SU-DHL-6 (cell line): ENCODE data around the gene SLC29A2.

Experiments used
- H2AFZ ChIP-seq: fragments of 200-600 bp; sonication (generic); 2 replicates; pipeline ENCODE4 v1.6.1; 2014; ENCODE audit warnings: low read depth, mild to moderate bottlenecking, moderate library complexity, mixed read lengths, antibody characterized with exemption, low read length; ENCODE audit not compliant: severe bottlenecking
- H3F3A ChIP-seq: fragments of 200-600 bp; shearing (Covaris generic); 2 replicates; pipeline ENCODE4 v1.6.0; 2016; ENCODE audit warnings: antibody characterized with exemption, mild to moderate bottlenecking; ENCODE audit not compliant: insufficient read depth
- H3K27ac ChIP-seq: fragments of 200-600 bp; sonication (generic); 2 replicates; pipeline ENCODE4 v1.5.1; 2016; ENCODE audit warnings: low read depth, mild to moderate bottlenecking, low read length, moderate library complexity, mixed read lengths
- H3K27me3 ChIP-seq: fragments of 200-600 bp; sonication (generic), shearing (Covaris generic); 2 replicates; pipeline ENCODE4 v1.6.0; 2014; ENCODE audit warnings: mild to moderate bottlenecking, low read length
- H3K36me3 ChIP-seq: fragments of 200-600 bp; sonication (generic); 2 replicates; pipeline ENCODE4 v1.6.1; 2014; ENCODE audit warnings: mild to moderate bottlenecking, low read length, mixed read lengths
- H3K4me2 ChIP-seq: fragments of 300-600, 200-600 bp; shearing (Covaris generic), sonication (generic); 2 replicates; pipeline ENCODE4 v1.6.0; 2014; ENCODE audit warnings: low read length, low read depth, mild to moderate bottlenecking; ENCODE audit not compliant: poor library complexity, severe bottlenecking
- H3K4me3 ChIP-seq: fragments of 200-600 bp; sonication (generic); 2 replicates; pipeline ENCODE4 v1.5.1; 2014; ENCODE audit warnings: antibody characterized with exemption, low read length, mild to moderate bottlenecking, mixed read lengths; ENCODE audit not compliant: insufficient read depth, poor library complexity, severe bottlenecking
- H3K79me2 ChIP-seq: fragments of 200-600 bp; sonication (generic); 2 replicates; pipeline ENCODE4 v1.6.1; 2014; ENCODE audit warnings: mild to moderate bottlenecking, low read length, moderate library complexity; ENCODE audit not compliant: insufficient read depth
- H3K9ac ChIP-seq: fragments of 200-600 bp; sonication (generic); 2 replicates; pipeline ENCODE4 v1.7.0; 2014; ENCODE audit warnings: mild to moderate bottlenecking, low read length
- H3K9me2 ChIP-seq: fragments of 200-600 bp; sonication (generic); replicated peaks from 2 replicates; pipeline ENCODE4 v1.6.1; 2014; ENCODE audit warnings: low read length; ENCODE audit not compliant: insufficient read depth
- H3K9me3 ChIP-seq: fragments of 200-600 bp; sonication (generic); 2 replicates; pipeline ENCODE4 v1.6.1; 2014; ENCODE audit warnings: low read length, mixed read lengths; ENCODE audit not compliant: insufficient read depth
- H4K20me1 ChIP-seq: fragments of 200-600 bp; sonication (generic); 2 replicates; pipeline ENCODE4 v1.6.1; 2014; ENCODE audit warnings: low read depth, mild to moderate bottlenecking, antibody characterized with exemption, low read length, moderate library complexity, mixed read lengths
- EZH2phosphoT487 ChIP-seq: fragments of 200-600 bp; sonication (generic), shearing (Covaris generic); conservative IDR thresholded peaks from 2 replicates; pipeline ENCODE4 v1.6.1; 2018; ENCODE audit warnings: mild to moderate bottlenecking, antibody characterized with exemption, low read length, moderate library complexity, mixed read lengths
- TF ChIP-seq, protein P1 (sequence below): fragments of 200-600 bp; sonication (generic); IDR thresholded peaks from one replicate; pipeline ENCODE4 v1.5.1; 2017; ENCODE audit warnings: antibody characterized with exemption, mild to moderate bottlenecking, low read length, moderate library complexity; ENCODE audit not compliant: insufficient read depth, poor library complexity, severe bottlenecking

Gene SLC29A2, protein sequence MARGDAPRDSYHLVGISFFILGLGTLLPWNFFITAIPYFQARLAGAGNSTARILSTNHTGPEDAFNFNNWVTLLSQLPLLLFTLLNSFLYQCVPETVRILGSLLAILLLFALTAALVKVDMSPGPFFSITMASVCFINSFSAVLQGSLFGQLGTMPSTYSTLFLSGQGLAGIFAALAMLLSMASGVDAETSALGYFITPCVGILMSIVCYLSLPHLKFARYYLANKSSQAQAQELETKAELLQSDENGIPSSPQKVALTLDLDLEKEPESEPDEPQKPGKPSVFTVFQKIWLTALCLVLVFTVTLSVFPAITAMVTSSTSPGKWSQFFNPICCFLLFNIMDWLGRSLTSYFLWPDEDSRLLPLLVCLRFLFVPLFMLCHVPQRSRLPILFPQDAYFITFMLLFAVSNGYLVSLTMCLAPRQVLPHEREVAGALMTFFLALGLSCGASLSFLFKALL

GRCh38 chr11:66371627-66372415 lies at the start of gene SLC29A2:
SLC29A2 (minus strand) TSS chr11:66371760; CDS start chr11:66371591, 169 bp downstream.
- Histone ChIP-seq H3K9me2 (no peaks in the 10 kb centered on the region), H2AFZ (peak within 1 kb of the TSS; percentile 97), H3K36me3 (no peaks in the 10 kb centered on the region), H4K20me1 (no peaks in the 10 kb centered on the region), H3K4me3 (peak within 1 kb of the TSS; percentile 60), H3F3A (peaks cover 13% of the 10 kb centered on the region), H3K27ac (peak within 1 kb of the TSS; percentile 83), H3K79me2 (no peaks in the 10 kb centered on the region), H3K9ac (peak within 1 kb of the TSS; percentile 62), H3K9me3 (no peaks in the 10 kb centered on the region), H3K27me3 (no peaks in the 10 kb centered on the region), H3K4me2 (peak within 1 kb of the TSS; percentile 87)
- no peak for TF ChIP-seq EZH2phosphoT487
- TF ChIP-seq, protein P1, sequence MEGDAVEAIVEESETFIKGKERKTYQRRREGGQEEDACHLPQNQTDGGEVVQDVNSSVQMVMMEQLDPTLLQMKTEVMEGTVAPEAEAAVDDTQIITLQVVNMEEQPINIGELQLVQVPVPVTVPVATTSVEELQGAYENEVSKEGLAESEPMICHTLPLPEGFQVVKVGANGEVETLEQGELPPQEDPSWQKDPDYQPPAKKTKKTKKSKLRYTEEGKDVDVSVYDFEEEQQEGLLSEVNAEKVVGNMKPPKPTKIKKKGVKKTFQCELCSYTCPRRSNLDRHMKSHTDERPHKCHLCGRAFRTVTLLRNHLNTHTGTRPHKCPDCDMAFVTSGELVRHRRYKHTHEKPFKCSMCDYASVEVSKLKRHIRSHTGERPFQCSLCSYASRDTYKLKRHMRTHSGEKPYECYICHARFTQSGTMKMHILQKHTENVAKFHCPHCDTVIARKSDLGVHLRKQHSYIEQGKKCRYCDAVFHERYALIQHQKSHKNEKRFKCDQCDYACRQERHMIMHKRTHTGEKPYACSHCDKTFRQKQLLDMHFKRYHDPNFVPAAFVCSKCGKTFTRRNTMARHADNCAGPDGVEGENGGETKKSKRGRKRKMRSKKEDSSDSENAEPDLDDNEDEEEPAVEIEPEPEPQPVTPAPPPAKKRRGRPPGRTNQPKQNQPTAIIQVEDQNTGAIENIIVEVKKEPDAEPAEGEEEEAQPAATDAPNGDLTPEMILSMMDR = no peak

GRCh38 chr11:66420671-66421476 lies 49.3 kb upstream of the SLC29A2 start, which contains the start of gene NPAS4:
NPAS4 (plus strand) TSS chr11:66421035; CDS start chr11:66421180, 145 bp downstream.
- Histone ChIP-seq H3K4me3 (no peak within 1 kb of the TSS), H3K4me2 (no peak within 1 kb of the TSS), H3K36me3 (no peaks in the 10 kb centered on the region), H3K9me2 (no peaks in the 10 kb centered on the region), H4K20me1 (no peaks in the 10 kb centered on the region), H3K27me3 (no peaks in the 10 kb centered on the region), H2AFZ (no peak within 1 kb of the TSS), H3K79me2 (no peaks in the 10 kb centered on the region), H3K27ac (no peak within 1 kb of the TSS), H3K9ac (no peak within 1 kb of the TSS), H3K9me3 (no peaks in the 10 kb centered on the region), H3F3A (no peaks in the 10 kb centered on the region)
- TF ChIP-seq EZH2phosphoT487 = no peak
- TF ChIP-seq, protein P1 = no peak

GRCh38 chr11:66419825-66420224 lies 48.3 kb upstream of the SLC29A2 start:
- H3K27me3 ChIP-seq = no peaks in the 10 kb centered on the region
- H2AFZ ChIP-seq = no peak overlapping the region
- no peaks in the 10 kb centered on the region for H3K9me2 ChIP-seq
- H3K9ac ChIP-seq = no peak overlapping the region
- H3K4me3 ChIP-seq = no peak overlapping the region
- no peaks in the 10 kb centered on the region for H3K79me2 ChIP-seq
- H3K4me2 ChIP-seq = no peak overlapping the region
- H4K20me1 ChIP-seq = no peaks in the 10 kb centered on the region
- no peak for TF ChIP-seq EZH2phosphoT487
- TF ChIP-seq, protein P1 = no peak
- no peak overlapping the region for H3K27ac ChIP-seq
- no peaks in the 10 kb centered on the region for H3F3A ChIP-seq
- H3K36me3 ChIP-seq = no peaks in the 10 kb centered on the region
- no peaks in the 10 kb centered on the region for H3K9me3 ChIP-seq
